ENCODE data around the gene C3orf52. TPM values are rescaled to one million over a fixed set of nuclear protein-coding genes. Genes with fewer than 3 reads are reported as not detected.

C3orf52 gene
- total RNA-seq, 1 donor from 2014 or later: 4.2 TPM

DNA sequence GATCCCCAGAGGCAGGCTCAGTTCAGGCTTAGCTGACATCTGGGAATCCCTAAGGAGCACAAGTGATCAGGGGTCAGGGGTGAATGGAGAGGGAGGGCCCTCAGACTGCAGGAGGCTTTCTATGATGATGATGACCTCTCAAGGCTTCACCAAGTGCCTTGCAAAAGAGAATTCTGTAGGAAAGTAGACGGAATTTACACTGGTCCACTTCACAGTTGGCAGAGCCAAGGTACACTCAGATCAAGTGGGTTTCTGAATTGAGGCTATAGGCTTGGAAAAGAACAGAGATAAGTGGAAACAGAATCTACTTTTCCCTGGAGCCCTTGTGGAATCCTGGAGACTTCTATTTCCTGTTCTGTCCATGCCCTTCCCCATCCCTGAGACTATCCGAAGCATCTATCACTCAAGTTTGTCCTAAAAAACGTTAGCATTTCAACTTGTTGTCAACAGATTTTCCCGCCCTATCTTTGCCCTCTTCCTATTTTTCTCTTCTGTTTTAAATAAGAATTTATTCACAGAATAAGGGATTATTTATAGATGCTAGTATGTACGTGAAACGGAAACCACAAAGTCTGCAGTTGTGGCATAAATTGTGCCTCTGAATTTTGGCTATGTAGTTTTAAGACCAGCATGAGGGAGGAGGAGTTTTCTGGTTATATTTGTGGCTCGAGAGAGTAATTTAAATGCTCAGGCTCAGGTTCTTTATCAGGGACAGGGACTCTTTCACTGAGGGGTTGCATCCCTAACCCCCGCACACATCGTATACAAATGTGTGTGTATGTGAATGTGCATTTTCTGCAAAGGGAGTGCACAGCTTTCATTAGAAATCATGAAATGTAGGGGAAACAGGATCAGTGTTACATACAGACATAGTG is 34.0 kb downstream of the C3orf52 start:
- no peak for DNase-seq

DNA sequence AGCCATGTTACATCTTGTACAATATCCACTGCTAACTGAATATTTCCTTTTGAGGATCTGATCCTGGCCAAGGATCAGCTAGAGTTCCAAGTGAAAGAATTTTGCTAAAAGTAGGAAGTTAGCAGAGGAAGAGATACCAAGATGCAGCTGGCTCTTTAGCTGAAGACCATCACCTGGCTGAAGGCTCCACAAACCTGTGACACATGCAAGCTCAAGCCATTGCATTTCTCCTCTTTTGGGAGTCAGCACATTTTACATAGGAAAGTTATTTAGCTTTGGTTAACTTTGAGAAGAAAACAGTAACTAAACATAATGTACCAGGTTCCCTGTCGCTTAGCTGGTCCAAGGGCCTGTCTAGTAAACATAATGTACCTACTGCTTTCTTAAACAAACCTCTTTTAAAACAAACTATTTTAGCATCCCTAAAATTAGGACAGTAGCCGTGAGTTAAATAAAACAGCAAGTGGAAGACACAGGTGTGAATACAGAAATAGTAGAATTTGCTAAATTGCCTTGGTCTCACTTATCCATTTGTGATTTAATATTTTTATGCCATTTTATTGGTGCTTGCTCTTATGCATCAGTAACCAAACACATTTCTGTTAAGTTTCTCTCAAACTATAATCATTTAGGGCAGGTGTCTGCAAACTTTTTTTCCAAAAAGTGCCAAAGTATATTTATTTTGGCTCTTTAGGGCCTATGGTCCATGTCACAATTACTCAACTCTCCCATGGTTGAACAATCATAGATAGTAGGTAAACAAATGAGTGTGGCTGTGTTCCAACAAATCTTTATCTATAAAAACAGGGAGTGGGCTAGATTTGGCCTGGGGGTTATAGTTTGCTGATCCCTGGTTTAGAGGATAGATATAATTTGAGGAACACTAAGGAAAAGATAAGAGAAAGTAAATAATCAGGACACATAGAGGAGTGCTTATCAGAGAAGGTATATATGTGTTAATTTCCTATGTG is 35.7 kb downstream of the C3orf52 start:
- no peak for DNase-seq

DNA sequence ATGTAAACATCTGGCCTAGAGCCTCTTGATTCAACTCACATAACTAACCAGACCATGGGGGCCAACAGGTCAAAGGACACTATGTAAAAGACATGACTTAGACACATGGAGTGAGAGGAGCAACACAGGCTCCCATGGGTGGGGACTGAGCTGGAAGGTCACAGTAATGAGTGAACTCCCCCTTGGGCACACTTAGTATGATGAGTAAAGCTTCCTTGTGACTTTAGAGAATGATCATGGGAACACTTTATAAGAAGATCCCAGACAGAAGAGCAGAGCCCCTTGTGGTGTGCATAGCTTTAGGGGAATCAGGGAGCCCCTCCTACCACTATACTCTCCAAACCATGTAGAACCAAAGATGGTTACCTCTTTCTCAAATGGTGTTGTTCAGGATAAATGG is 36.7 kb downstream of the C3orf52 start:
- no peak for DNase-seq

DNA sequence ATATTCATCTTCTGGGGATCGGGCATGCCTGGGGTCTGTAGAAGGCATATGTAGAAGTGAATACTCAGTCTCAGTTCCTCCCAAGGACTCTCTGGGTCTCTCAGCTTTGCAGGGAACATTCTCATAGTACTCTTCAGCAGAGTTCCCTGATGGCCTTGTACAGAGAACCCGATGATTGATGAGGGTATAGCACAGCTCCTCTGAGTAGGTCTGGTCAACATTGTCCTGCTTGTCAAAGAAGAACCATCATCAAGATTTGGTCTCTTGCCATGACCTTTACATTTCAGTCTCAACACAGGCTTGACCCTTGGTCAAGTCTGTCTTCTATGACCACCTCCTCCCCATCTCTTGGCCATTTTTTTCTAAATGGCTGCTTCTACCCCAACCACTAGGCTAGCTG is 37.4 kb downstream of the C3orf52 start:
- no peak for DNase-seq

DNA sequence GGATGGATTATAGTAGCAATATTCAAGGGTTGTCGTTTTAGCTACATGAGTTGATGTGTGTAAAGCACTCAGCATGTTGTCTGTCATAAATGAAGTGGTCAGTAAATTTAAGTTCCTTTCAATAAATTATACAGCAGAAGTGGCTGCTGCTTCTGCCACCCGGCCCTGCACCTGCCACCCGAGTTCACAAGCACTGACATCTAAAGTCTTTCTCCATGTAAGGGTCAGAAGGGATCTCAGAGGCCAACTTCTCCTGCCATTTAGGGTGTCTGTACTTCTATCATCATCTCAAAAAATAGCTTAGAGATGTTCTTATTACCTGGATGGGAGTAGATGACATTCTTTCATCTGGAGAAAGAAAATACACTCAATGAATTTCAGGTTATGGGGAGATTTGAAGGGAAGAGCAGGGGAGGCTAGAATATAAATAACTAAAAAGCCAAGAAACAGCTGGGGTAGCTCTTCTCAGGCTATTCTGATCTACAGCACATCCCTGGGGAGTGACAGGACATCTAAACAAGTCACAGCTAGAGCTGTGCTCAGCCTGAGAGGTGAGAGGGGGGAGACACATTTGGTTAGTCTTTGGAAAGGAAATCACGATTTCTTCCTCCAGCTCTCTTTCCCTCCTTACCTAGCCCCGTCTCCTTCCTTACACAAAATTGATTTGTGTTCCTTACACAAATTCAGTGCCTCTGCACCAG is 38.9 kb downstream of the C3orf52 start:
- peak; percentile 46 for DNase-seq

DNA sequence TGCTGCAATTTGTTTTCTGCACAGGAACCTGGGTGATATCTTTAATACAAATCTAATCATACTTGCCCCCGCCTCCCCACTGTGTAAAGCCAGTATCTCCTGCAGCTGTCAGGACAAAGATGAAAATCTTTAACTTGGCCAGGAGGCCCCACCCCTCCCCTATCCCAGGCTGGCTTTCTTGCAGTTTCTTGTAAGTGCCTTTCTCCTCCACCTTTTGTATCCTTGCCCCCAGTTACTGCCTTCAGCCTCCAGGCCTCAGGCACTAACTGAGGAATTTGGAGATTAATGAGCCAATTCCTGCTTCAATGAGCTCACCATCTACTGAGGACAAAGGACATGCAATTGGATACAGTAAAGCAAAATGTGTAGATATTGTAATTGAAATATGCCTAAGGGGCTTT is 40.3 kb downstream of the C3orf52 start:
- DNase-seq: peak; percentile 40

DNA sequence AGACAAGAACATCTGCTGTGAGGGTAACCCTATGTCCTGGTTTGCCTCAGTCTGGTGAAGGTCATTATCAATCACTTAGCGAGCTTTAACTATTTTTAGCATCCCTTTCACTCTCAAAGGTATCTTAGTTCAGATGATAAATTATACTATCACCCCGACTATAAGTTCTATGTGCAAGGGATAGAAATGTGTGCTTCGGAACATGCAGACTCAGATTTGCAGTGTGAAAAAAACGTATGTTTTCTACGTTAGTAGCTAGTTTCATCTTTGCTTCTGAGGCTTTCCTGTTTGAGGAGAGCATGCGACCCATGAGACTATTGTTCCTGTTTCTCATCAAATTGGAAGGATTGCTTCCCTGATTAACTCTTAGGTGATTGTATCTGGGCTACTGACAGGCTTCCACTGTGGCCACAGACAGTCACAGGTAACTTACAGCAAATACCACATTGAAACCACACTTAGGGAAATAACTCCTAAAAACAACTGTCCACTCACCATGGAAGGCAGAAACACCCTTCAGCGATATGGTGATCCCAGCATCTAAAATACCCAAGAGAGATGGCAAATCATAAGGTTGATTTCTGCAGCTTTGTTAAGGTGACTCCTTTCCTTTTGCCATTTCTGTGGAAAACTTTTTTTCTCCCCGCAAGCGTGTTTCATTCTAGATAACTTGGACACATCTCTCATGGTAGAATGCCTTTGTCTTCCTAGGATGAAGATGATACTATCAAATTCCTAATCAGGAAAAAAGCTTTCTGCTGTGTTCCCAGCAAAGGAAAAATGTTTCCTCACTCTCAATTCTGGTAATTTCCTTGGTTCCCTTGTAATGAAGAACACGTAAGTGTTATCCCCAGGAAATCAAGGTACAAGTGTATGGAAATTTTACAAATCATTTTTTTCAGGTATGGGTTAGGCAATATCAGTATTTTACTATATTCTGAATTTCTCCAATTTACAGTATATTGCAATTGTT is 41.6 kb downstream of the C3orf52 start:
- DNase-seq: no peak

DNA sequence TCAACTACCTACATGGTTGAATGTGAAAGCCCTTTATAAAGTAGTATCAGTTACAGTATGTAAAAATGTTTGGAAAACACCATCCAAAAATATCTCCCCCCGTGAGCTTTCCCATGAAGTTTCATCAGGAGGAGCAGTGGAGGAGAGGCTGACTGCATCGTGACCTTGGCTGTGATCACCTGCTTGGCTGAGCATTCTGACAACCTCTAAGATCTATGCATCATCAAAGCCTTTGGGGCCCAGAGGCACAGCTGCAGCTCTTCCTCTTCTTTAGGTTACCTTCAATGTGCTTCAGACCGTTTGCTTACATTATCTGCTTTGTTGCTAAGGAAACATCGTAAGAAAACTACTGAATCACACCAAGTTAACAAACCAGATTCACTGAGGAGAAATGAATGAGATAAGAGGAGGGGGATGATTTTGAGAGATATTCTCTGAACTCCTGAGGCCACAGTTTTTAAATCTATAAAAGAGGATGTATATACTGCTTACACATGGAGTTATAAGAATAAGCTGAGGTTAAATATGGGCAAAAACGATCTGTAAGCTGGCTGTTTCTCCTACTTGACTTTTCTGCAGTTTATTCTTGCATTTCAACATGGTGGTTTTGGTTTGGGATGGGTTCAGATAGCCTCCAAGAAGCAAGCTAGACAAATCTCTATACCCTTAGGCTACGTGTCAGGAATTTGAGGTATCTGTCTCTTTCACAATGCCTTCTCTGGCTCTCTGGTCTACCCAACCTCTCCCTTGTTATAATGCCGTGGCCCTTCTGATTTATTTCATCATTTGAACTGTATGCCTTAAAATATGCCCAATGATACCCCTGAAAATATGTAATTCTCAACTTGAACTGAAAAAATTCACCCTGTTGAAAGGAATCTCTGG is 42.9 kb downstream of the C3orf52 start:
- peak; percentile 70 for DNase-seq

DNA sequence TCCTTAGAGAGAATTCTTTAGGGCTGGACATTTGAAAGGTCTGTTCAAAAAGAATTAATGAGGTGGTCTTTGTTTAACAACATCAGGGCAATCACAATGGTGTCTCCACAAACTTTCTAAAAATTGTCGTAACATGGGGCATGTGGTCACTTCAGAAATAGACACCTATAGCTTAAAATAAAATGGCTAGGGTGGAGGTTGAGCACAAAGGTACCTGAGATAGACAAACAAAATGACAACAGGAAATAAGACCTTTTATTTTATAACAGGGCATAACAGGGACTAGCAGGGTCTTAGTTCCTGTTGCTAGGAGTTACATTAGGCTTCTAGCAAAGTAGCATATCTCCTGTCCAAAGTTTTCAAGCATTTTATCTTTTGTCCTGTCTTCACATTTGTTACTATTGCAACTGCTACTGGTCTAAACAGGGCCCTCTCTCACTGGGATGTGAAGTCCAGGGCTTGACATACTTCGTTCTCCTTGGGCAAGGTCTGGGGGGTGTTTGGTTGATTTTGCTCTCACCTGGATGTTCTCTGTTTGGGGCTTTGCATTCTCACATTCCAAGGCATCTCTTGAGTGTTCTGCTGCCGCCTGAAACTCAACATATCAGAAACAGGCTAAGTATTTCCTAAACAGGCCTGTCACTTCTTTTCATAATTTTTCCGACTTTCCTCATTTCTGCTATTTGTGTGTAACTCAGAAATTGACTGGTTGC is 43.9 kb downstream of the C3orf52 start:
- DNase-seq: no peak

DNA sequence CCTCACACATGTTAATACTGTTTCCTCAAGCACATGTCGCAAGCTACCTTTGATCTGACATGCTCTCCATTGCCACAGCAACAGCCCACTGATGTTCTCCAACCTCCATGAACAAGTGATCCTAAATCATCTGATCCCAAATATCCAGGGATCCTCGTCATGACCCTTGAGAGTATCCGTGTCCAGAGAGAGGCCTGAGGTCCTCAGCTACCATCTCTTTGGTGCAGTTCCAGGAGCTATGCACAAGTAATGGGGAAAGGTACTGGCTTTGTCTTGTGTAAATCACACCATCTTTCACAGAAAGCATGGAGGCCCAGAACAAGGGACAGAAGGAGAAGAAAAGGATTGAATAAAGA is 44.4 kb downstream of the C3orf52 start:
- DNase-seq: no peak

DNA sequence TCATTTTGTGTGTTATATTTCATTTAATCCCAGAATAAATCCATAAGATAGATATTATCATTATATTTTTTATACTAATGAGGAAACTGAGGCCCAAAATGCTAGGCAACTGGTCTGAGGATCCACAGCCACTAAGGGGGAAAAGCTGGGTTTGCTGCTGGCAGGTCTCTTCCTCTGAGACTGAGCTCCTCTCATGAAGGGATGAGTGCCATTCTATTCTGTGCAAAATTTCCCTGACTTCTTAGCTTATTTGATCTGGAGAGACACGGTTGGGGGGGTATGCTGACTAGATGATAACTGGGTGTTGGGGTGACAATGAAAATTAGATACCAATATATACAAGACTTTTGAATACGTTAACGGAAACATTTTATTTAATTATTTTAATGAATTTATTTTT is 44.9 kb downstream of the C3orf52 start:
- no peak for DNase-seq

DNA sequence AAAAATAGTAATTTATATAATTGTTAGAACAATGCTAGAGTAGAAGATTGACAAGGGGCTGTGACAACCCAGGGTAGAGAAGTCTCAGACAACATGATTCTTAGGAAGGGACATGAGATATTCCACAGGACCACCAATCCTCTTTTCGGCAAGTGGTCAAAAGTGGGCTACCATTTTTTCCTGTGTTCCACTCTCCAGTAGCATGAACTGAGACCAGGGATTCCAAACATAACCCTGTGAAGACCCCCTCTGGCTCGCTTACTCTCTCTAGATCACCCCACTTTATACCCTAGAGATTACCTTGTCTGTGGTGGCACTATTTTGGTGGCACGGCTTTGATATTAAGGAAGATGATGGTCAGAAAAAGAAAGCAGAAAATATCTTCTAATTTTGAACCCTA is 45.9 kb downstream of the C3orf52 start:
- no peak for DNase-seq

DNA sequence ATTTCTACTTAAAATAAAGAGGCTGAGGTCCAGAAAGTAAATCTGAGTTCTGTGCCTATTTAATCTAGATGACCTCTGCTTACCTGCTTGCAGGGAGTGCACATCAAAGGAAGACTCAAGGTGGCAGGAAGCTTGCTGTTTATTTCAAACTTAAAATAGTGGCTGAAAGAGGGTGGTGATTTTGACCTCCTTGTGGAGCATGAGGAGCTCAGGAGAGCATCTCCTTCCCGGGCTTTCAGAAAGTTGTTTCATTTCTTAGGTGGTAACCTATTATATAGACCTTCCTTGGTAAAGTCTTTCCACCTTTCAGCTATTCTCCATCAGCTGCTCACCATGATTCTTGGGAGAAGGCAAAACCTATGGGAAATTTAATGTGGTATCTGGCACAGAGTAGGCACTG is 46.4 kb downstream of the C3orf52 start:
- DNase-seq: no peak

DNA sequence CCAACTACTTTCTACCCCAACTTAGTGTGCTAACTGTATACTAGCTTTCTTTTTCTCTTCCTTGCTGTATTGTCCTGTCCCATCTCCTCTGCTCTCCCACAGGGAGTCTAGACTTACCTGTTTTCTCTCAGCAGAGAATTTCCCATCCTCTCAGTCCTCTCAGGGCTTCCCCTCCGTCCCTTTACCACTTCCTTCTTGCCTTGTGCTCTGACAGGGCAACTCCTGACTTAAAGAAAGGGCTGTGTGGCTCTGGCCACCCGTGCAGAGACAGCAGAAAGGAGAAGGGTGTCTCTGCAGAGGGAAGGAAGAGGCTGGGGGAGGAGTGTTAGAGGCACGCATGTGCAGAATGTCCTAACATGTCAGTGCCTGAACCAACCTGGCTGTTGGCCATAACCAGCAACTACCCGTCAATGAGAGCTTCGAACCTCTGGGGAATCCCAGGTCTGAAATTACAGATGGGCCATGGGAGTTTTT is 46.8 kb downstream of the C3orf52 start, which contains the start of gene GCSAM:
TSS of gene GCSAM (minus strand) at position 274 of the 474 bp plus-strand sequence. CDS start at position 146, 128 bp downstream.
- no peak for DNase-seq

DNA sequence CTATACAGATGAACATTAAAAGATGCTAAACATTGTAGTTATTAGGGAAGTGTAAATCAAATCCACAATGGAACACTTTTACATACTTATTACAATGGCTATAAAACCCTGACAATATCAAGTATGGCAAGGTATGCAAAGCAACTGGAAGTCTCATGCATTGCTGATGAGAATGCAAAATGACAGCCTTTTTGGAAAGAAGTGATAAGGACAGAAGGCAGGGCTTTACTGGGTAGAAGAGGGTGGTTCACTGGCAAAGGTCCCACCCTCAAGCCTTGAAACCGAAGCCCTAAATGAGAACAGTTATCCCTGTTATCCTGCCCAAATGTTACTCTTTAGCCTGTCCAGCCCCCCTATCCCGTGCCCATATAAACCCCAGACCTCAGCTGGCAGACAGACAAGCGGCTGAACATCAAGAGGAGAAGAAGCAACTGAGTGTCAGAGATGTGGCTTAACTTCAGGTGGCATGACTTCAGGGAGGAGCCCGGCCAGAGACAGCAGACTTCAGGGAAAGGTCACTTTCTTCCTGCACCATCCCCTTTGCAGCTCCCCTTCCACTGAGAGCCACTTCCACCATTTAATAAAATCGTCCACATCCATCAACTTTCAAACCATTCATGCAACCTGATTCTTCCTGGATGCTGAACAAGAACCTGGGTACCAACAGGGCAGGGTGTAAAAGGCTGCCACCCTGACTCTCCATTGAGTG is 47.6 kb downstream of the C3orf52 start:
- no peak for DNase-seq

DNA sequence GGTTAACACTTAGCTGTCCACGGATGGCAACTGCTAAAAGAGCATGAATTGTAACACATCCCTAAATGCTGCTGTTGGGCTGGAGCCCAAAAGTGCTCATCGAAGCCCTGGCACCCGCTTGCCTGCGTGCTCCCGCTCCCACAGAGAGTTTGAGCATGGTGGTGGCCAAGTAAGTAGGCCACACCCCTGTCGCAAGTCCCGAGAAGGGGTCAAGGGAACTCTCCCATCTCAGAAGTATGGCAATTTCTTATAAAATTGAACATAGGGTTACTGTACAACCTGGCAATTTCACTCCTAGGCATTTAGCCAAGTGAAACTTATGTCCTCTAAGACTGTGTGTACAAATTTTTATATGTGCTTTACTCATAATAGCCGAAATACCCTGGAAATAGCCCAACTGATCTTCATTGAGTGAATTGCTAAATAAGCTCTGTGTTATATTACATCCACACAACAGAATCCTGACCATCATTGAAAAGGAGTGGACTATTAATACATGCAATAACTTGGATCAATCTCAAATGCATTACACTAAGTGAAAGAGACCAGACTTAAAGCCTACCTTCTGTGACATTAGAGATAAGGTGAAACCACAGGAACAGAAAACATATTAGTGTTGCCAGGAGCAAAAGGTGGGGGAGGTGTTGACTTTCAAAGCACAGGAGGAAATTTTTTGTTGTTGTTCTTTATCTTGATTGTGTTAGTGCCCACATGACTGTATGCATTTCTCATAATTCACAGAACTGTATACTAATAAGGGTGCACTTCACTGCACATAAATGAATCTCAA is 48.3 kb downstream of the C3orf52 start:
- DNase-seq: no peak

DNA sequence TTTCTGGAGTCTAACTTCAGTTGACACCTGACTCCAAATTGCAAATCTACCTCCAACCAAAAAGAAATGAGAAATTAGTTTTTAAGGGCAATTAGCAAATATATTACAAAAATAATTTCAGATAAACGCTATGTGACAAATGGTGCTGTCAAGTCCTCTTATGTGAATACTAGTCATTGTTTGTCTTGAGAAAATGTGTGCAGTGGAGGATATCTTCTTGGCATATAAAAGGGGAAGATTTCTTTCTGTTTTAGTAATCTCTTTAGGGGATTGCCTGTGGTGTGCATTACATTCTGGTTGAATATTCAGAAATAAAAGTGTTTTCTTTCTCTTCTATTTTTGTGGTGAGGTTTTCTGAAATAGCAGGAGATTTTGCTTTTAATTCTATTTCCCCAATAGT is 49.9 kb downstream of the C3orf52 start:
- no peak for DNase-seq

All from tongue (tissue), 2 donors.